ENCODE results near the gene ABCC4.

ABCC4 gene

DNA sequence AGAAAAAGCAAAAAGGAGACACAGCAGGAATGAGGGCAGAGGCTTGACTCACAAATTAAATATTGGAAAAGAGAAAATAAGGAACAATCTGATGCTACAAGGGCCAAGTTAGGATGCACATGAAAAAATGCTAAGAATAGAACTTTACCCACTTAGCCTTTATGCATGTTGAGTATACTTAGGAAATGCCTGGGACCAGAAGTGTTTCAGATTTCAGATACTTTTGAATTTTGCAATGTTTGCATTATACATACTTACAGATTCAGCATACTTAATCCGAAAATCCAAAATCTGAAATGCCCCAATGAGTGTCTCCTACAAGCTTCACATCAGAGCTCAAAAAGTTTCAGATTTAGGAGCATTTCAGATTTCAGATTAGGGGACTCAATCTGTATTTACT, 262.3 kb downstream of the ABCC4 start:
- no peak for DNase-seq

DNA sequence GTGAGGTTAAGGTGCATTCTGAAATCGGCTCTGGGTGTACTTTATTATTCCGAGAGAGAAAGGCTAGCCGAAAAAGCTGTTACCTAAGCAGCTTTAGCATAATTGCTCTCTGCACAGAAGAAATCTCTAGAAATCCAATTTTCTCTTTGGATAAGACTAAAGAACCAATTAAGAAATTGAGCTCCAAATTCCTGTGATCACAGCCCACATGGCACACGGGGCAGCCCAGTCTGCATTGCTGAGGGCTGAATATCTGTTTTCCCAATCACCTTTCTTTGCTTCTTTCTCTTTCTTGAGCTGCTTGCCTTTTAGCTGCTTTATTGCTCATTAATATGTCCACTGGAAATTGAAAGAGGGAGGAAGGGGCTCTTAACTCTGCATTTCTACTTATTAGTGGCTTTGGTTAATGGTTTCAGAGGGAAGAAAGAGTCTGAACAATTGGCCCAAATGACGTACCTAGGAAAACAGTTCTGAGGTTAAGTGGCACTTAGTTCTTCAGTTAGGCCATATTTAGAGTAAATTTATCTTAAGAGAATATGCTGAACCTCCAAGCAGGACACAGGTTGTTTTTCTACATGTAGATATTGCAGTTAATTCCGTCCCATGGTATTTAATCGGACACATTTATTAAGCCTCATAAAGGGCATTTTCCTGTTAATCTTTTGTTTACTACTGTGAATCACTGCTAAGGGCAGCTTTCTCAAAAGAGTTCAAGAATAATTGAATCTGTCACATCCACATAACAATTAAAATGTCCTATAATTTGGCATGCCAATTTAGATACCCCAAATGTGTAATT, 265.7 kb downstream of the ABCC4 start:
- no peak for DNase-seq

DNA sequence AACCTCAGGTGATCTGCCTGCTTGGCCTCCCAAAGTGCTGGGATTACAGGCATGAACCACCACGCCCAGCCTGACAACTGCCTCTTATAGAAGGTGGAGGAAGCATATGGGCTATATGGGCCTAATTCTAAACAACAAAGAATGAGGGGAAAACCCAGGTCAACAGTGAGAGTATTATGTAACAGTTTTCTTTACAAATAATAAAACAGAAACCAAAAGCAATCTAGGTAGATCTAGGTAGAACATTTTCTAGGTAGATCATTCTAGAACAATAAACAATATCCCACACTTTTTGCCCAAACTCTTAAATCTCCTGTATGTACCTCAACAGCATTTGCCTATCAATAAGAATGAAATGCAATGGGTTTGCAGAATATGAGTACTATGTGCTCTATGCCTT, 267.4 kb downstream of the ABCC4 start:
- no peak for DNase-seq

DNA sequence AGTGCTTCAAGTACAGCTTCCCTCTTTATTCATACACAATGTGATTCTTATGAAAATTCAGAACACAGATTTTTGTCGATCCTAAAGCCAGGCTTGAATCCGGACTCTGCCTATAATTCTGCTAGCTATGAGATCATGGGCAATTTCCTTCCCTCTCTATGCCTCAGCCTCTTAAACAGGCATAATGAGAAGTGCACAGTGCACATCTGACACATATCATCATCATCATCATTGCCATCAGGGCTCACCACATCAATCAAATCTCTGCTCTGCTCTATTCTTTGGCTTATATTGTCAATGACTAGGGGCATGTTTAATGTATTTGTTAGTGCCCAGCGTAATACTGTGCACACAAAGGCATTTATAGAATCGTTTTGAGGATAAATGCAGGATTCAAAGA, 269.1 kb downstream of the ABCC4 start:
- DNase-seq: no peak

DNA sequence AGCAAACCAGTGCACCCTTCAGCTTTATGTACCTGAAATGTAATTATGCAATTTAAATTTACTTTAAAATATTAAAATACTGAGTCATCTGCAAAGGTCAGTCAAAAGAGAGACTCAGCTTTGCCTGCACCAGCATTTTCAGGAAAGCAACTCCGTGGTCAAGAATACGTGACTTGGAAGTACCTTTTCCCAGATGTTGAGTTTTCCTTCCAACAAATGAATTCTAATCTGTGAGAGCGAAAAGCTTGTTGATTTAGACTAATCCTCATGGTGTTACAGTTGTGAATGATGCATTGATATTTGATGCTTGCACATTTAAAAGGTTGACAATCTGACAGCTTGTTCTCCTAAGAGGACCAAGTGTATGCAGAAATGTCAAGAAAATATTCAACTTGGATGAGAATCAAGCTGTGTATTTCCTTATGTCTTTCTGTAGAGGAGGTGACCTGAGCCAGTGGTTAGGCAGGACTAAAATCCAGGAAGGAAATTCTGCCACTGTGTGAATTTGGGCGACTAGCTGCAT, 270.4 kb downstream of the ABCC4 start:
- DNase-seq: no peak

DNA sequence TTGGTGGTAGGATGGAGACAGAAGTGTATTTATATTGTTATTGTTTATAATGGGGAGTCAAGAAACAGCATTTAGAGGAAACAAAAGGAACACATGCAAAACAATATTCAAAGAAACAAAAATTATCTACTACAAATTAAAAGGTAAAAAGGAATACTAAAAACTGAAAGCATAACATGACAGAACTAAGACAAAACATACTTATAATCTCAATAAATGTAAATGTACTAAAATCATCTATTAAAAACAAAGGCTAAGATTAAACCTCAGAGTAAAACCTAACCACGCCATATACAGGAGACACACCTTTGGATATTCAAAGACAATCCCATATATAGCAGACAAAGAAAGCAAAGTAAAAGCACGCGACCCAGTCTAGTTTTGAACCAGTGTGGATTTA, 273.6 kb downstream of the ABCC4 start:
- no peak for DNase-seq

DNA sequence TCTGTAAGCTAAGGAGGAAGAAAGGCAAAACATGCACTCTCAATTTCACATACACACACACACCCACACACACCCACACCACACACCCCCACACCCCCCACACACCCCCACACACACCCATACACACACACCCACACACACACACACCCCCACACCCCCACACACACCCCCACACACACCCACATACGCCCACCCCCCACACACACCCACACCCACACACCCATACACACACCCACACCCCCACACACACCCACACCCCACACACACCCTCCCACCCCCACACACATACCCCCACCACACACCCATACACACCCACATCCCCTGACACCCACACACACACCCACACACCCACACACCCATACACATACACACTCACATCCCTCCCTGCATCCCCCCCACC, 276.1 kb downstream of the ABCC4 start:
- DNase-seq: no peak

DNA sequence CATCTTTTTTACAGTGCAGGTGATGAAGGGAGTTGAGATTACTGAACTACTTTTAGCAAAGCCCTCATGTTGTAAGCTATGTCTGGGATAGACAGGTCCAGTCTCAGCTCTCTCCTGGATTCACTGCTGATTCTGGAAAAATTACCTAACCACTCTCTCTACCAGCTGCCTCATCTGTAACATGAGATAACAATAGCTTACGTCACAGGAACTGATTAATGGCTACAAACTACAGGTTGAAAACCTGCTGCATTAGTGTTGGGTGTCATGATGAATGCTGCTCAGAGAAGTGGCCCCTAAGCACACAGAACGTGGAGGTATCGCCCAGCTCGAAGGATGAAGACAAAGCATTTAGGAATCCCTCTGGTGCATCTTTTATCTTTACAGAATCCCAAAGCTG, 277.8 kb downstream of the ABCC4 start:
- DNase-seq: no peak

DNA sequence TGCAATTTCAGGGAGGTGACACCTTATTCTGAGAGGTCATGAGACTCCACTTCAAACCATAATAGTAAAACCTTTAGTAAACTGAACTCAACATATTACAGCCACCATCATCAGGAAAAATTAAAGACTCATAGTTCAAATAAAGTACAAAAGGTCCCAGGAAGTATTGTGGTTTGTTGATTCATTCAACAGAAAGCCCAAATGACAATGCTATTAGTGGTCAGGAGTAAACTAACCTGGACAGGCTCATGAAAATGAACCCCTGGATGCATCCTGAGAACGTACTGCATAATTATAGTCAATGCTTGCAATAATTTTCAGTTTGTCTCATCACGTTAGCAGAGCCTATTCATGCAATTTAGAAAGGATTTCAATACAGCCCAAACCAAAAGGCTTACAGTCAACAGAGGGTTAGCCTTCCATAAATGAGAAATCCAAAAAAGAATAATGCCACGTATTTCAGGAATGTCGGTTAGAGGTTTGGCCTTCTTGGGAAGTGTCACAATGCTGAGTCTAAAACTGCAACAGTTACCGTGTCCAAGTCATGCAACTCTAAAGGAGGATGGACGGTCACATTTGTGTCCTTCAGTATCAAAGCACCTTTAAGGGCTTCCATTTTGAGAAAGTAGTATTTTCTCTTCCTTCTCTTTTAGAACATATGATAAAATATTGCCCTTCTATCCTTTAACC, 280.8 kb downstream of the ABCC4 start:
- DNase-seq: no peak

DNA sequence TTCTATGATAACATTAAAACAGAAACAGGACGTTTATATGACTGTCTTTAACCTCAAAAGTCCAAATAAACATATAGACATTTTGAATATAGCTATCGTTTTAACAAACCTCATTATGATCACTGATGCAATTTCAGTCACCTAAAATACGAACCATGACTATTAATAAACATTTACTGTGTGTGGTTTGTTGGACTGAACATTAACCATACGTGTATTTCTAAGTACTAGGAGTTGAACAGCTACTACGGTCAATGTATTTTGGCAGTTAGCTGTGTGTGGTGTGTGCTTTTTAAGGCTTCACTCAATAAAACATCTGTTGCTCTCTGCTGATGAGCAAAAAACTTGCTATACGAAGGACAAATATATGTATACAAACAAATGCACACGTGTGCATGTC, 281.4 kb downstream of the ABCC4 start:
- DNase-seq: no peak

DNA sequence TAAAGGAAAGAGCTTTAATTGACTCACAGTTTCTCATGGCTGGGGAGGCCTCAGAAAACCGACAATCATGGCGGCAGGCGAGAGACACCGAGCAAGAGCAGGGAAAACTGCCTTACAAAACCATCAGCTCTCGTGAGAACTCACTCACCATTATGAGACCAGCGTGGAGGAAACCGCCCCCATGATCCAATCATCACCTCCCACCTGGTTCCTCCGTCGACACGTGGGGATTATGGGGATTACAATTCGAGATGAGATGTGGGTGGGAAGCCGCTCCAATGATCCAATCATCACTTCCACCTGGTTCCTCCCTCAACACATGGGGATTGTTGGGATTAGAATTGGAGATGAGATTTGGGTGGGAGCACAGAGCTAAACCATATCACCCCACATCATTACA, 293.9 kb downstream of the ABCC4 start:
- no peak for DNase-seq

DNA sequence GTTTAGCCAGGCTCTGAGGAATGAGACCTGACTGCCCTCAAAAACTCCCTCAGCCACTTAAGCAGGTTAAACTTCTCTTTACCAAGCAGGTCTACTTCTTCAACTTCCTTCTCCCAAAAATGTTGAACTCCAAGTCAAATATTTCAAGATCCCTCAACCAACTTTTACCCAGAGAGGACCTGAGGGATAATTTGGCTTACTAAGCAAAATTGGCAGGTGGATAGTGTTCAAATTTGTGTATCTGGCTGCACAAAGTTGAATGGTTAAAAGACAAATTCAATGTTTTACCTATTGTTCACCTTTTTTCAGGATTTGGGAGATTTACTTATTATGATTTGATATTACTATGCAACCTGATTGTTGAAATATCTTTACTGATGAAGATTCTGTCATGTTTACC, 296.0 kb downstream of the ABCC4 start:
- DNase-seq: no peak

DNA sequence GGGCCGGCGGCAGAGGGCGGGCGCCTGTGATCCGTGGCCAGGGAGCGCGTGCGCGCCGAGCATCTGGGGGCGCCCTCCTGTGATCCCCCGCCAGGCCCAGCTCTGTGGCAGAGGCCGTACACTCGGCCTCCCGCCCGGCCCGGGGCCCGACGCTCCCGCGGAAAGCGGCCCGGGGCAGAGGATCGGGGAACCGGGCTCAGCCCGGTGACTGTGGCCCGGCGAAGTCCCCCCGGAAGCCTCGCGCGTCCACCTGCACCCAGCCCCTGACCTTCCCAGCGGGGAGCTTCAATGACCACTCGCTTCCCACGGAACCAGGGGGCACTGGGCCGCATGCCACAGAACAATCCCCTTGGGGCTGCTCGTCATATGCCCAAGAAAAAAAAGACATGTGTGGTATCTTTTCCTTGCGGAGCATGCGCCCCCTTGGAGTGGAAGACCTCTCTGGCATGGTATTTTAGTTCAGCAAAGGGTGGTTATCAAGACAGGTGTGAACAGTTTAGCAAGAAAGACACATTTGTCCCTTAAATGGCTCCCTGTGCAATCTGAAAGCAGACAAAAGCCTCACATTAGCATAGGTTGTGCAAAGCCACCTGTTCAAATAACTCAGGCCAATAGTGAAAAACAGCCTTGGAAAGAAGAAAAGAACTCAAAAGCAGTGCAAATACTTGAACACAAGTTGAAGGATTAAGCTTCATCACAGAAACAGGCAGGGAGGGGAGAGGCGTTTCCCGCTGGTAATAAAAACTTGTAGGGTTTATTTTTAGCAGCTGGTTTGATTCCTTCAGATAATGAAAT, 298.0 kb downstream of the ABCC4 start:
- DNase-seq: no peak

DNA sequence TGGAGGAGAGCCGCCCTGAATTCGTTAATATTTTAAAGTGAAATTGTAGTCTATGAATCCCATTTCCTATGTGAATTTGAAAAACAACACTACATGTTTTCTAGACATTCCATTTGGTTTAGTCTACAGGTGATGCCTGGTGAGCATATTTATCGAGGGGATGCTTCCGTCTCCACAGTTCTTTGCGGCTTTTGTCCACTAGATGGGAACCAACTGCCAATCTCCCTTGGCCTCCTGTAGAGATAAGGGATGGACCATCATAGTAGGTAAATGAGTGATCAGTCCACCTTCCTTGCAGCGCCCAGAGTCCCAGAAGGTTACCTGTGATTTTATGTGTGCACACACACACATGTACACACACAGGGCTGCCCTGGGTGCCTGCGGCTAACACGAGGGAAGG, 299.1 kb downstream of the ABCC4 start:
- DNase-seq: no peak

DNA sequence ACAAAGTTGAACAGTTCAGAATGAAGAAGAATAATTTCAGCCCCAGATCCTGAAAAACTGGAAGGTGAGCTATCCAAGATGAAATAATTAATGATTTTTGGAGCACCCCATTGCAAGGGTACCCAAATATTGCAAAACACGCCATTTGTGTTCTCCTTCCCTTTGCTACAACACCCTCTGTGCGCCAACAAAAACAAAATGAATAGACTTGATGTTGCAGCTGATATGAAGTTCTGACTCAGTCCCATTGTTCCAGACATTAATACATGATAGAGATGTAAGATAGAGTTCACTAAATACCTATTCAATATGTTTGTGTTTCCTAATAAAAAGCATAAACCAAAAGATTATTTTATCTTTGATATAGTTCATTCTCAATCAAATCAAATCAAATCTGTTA, 301.4 kb downstream of the ABCC4 start:
- no peak for DNase-seq

DNA sequence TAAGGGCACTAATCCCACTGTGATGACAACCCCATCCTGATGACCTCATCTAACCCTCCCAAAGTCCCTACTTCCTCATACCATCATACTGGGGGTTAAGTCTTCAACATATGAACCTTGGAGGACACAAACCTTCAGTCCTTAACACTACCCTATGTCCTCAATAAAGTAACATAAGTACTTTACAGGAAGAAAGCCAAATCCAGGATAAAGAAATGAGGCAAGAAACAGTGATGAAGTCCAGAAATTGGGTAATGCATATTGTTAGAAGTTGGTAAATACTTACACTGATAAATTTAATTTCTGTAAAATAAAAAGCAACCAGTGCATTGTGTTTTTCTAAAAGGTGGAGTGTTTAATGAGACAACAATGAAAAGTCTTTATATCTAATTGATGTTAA, 304.1 kb downstream of the ABCC4 start:
- no peak for DNase-seq

DNA sequence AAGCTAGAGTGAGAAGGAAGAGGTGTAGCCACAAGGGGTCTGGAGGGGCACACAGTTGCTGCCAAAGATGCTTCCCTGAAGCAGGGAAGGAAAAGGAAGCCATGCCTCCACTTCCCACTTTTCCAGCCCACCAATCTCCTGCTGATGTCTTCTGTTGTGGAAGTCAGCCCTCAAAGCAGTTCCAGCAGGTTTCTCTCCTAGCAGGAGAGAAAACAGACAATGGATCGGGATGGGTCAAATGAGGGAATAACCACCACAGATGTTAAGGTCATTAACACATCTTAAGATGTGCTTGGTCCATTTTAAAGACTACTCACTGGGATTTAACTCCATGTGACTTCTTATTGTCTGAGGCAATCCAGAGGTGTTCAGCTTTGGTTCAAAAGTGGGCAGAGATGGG, 304.8 kb downstream of the ABCC4 start:
- no peak for DNase-seq

DNA sequence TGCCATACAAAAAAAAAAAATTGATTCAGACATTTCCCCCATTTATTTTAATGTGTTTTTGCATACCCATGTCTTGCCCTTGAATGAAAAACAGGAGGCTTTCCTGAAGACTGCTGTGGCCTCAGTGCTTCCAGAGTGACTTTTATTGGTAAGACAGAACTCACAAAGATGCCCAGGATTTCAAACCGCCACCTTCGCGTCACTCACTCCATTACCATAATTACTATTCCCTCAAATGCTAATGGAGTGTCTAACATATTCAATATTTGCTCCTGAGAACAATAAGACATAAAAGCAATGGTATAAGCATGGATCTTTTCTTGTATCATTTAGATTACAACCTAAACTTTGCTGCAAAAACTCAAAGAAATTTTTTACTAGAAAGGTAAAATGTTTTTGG, 306.7 kb downstream of the ABCC4 start:
- no peak for DNase-seq

DNA sequence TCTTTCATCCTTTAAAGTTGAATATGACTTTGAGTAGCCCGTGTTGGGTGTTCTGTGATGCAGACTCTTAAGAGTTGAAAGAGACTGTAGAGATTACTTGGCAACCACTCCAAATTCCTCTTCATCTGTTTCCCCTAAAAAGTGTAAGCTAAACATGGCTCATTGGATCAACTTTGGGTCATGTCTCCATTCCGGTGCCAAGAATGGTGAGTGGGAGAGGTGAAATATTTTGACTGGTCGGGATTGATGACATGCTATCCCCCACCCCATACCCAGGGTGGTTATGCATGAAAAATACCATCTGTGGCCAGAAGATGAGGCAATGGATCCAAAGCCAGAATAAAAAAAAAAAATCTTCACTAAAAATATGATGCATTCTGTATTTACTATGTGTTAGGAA, 307.6 kb downstream of the ABCC4 start:
- no peak for DNase-seq

DNA sequence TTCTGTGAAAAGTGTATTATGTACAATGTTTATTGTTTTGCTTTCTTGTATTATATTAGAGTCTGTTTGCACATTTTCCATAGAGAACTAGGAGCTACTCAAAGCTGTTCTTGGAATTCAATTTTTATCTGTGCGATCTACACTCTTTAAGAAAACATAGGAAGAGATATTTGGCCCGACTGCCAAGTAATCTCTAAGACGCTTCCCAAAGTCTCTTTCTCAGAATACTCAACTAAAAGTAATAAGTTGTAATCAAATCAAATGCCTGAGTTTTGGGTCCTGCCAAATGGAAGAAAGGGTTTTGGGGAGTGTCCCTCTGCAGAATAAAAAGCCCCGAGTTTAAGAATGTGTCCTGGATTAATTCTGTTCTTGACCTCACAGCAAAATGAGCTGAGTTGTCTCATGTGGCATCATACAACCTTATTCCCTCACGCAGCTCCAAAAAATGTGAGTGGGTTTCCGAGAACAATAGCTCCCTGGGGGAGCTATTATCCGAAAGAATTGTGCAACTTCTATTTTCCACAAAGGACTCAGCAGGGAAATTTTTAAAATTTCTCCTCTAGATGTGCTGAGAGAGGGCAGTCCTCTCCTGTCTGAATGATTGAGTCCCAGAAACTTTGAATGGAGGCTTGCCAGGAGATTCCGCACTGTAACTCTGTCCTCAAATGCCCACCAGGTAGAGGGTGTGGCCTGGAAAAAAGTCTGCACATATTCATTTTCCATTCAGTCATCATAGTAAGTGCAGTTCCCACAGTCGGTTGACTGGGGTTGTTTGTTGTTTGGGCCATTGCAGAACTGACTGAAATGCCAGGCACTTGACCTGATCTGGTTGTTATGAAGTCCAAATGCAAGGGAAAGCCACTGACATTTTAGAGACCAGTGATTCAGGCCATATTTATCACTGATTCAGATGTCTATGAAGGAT, 309.0 kb downstream of the ABCC4 start:
- no peak for DNase-seq

DNA sequence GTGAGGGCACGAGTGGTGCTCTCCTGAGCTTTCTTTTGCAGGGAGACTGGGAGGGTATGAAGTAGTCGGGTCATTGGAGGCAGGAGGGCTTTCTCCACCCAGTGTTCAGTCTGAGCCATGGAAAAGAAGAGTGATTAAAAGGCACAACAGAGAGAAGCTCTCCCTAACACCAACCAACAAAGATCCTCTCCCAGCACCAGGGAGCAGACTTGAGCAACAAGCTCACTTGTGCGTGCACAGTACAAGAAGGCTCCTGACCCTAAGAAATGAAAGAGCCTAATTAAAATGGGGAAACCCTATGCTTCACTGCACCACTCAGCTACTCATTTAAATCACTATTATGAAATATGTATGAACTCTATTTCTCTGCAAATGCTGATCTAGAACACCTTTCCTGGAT, 312.6 kb downstream of the ABCC4 start:
- DNase-seq: no peak

DNA sequence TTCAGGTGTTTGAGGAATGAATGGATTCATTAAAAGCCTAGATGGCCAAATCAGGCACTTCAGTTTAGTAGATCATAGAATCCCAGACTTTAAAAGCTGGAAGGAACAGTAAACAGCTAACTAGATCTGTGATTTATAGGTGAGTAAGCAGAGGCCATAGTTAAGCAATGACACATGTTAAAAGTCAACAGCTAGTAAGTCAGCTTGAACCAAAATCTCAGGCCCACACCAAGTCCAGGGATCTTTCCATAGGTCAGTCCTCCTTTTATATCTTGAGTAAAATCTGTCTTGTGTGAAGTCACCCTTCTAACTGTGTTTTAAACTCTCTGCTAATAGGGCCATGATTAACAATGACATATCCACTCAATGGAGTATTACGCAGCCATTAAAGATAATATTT, 313.4 kb downstream of the ABCC4 start:
- no peak for DNase-seq

DNA sequence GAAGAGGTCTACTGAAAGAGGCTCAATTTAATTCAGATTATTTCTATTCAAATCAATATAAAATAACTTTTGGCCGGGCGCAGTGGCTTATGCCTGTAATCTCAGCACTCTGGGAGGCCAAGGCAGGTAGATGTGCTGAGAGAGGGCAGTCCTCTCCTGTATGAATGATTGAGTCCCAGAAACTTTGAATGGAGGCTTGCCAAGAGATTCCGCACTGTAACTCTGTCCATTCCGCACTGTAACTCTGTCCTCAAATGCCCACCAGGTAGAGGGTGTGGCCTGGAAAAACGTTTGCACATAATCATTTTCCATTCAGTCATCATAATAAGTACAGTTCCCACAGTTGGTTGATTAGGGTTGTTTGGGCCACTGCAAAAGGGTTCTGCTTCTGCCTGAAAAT, 314.2 kb downstream of the ABCC4 start:
- no peak for DNase-seq

Measured in activated CD4-positive, alpha-beta T cell treated with anti-CD3 and anti-CD28 coated beads, Interleukin-2, amount 50 U/mL, for 16 hours (primary cell).